Tongue (tissue), 2 donors: ENCODE results near the gene MEGF10. TPM values are rescaled to one million over a fixed set of nuclear protein-coding genes. Genes with fewer than 3 reads are reported as not detected.

Experiments
- DNase-seq: peaks from one replicate; pipeline ENCODE4 v3.0.0-alpha.2; 2015
- total RNA-seq: library from RNA; depleted of rRNA; stranded (reverse); fragments of >200 nt; gene quantifications from one replicate; pipeline ENCODE4 v1.2.3, GENCODE V29; 2014

The MEGF10 gene
- total RNA-seq, 1 donor from 2014 or later, result 59.6 TPM

DNA sequence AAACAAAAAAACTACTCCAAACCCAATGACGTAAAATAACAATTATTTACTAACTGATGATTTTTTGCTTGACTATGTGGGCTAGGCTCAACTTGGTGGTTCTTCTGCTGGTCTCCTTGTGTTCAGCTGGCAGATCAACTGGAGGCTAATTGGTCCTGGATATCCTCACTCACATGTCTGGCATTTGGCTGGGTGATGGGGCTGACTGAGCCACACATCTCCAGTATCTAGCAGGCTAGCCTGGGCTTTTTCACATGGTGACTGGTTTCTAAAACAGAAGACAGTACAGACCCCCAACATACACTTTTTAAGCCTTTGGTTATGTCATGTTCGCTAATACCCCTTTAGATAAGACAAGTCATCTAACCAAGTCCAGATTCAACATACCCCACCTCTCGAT is 122.1 kb downstream of the MEGF10 start:
- DNase-seq, result no peak

- no peak for DNase-seq
Measured at GRCh38 chr5:127415034-127415433, 124.4 kb downstream of the MEGF10 start.

DNA sequence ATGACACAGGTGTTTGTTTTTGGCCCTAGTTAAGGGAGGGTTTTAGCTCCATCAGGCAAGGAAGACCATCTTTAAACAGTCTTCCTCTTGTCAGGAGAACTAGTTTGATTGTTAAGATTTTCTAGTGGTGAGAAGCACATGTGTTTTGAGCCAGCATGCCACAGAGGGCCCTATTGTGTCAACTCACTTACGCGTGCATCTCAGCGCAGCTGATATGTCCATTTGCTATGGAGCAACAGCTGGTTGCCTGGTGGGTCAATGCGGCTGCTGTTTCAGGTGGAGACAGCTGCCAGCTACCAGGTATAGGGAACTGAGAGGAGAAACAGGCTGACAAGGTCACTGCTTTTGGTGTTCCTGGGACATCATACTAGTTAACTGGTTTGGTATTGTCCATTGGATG is 126.3 kb downstream of the MEGF10 start:
- peak; percentile 83 for DNase-seq

GRCh38 chr5:127417528-127417927 is 126.9 kb downstream of the MEGF10 start:
- peak; percentile 90 for DNase-seq

DNA sequence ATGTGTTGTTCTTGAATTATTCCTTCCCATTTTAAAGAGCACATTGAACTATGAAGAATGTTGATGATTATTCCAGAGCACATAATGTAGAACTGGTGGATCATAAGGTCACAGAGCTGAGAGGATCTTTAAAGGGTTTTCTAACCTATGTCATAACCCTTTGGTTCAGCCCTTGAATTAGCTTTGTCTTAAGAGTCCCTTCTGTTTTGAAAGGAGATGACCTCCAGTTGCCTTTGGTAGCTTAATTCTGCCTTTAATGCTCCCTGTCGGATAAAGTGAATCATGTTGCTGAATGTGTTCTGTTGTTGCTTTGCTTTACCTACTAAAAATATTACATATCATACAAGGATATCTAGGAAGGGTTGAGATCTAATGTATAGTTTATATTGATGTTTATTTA is 127.8 kb downstream of the MEGF10 start:
- DNase-seq, result no peak

DNA sequence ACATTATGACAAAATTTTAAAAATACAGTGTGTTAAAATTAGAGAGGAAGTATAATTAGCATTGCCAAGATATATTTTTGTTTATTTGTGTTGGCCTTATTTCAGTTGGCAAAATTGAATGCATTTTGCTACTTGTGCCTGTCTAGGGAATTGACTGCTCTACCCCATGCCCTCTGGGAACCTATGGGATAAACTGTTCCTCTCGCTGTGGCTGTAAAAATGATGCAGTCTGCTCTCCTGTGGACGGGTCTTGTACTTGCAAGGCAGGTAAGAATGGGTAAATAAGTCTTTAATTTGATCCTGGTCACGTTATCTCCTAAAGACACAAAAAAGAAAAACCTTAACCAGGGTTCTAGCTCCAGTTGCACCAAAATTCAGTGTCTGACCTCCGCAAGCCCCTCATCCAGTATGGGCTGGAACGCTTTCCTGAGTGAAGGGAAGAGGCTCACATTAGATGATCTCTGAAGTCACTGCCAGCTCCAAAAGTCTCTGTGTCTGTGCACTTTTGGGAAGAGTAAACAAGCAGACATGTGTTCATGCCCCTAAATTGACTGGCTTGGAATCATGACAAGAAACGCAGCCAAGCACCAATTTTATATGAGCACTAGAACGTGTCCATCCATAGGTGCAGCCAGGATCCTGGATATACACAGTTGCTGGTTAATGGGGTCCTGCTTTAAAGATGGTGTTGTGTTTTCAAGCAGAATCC is 128.5 kb downstream of the MEGF10 start:
- DNase-seq, result peak; percentile 53

DNA sequence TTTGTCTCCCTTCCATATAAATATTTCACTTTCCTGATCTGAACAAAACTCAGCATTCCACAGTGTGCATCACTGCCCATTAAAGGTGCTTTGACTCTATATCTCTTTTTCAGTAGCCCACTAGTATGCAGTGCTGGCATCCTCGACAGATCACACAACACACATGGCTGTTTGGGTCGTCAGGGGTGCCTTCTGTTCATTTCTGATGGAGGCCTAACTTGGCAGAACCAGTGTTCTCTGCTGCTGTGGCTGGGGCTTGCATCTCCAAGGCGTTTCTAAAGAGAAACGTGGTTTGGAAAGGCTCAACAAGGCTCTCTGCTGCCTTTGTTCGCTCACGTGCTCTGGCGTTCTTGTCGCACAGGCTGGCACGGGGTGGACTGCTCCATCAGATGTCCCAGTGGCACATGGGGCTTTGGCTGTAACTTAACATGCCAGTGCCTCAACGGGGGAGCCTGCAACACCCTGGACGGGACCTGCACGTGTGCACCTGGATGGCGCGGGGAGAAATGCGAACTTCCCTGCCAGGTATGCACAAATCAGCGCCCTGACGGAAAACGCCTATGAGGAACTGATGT is 129.2 kb downstream of the MEGF10 start:
- DNase-seq, result no peak

DNA sequence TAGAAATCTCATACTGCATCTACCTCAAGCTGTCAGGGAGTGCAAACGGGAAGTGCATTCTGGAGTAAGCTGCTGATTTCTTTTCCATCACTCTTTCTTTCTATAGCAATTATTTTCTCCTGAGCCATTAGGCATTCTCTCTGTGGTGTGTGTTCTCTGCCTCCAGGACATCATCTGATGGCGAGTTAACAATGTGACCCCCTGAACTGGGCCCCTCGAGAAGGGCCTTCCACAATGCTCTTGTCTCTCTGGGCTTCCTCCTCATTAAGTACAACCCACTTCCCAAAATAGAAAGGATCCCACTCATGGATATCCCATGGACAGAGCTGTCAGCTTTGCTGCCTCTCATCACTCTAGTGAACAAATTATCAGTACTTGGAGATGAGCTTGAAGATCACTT is 130.2 kb downstream of the MEGF10 start:
- no peak for DNase-seq

DNA sequence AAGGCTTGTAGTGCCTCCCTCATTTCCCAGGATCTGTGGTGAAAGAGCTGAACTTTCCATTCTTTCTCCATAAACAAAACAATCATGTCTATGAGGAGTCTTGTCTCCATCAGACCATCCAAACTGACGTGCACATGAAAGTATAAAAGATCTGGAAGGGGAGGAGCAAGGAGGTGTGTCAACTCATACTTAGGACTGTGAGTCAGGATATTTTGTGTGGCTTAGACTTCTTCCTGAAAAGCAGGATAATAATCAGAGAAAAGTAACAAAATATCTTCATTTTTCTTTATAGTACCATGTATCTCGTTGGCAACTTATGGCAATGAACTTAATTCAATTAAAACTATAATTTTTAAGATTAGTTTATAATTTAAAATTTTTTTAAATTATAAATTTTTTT is 130.9 kb downstream of the MEGF10 start:
- no peak for DNase-seq

GRCh38 chr5:127423173-127423798 is 132.7 kb downstream of the MEGF10 start:
- DNase-seq, result no peak

DNA sequence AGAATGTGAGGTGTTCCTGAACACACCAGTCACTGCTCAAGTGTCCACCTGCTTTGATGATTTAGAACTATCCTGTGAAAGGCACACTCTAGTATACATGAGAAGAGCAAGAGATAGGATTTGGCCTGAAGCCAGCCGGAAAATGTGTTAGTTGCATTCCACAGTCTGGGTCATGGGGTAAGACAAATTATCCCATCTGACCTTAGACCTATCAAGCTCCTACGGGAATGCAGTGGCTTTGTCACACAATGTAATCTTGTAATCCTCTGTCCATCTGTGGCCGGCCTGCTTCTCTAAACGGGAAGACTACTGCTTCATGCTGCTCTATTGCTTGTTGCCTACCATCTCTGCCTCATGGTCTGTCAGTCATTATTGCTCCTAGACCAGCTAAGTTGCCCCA is 134.4 kb downstream of the MEGF10 start:
- DNase-seq, result peak; percentile 71

DNA sequence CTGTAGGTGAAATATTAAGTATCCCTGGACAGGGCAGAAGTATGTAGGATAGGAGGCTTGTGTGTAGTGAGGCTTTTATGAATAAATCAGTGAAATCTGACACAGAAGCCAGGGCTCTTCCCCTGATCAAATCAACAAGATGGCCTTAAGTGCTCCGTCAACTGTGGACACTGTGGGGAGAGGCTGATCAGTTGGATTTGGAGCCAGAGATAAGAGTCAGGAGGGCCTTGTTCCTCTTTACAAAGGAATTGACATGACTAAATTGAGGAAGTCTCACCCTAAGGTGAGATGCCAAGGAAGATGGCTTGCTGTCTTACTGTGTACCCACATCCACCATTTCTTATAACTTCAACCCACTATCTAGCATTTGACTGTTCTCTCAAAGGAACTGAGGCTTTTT is 135.3 kb downstream of the MEGF10 start:
- no peak for DNase-seq

DNA sequence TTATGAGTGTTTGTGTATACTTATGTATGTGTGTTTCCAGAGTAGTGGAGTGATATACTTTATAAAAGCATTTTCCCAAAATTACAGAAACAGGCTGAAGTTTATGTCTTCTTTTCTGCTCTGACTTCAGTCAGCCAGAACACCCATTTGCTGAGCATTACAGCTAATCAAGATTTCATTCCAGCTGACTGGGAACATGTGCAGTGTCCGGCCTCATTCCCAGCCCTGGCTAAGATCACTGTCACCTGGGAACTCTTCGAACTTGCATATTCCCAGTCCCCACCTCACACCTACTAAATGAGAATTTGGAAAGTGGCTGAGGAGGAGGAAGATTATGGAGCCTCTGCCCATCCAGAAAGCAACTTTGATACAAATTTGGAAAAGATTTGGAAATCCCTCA is 136.1 kb downstream of the MEGF10 start:
- DNase-seq, result peak; percentile 64

DNA sequence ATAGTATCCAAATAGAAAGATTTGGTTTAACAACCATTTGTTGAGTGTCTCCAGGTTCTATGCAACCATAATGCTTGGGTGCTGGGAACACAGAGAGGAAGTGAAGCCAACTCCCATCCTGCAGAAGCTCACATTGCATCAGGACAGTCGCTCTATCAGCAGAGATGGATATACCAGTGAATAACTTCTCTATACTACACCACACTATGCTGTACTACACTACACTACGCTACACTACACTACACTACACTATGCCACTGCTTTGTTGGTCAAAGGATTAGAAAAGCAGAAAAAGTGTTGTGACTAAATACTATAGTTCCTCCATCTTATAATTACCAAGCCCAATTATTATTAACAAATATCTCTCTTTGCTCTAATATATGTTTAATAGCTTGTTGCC is 137.7 kb downstream of the MEGF10 start:
- no peak for DNase-seq

DNA sequence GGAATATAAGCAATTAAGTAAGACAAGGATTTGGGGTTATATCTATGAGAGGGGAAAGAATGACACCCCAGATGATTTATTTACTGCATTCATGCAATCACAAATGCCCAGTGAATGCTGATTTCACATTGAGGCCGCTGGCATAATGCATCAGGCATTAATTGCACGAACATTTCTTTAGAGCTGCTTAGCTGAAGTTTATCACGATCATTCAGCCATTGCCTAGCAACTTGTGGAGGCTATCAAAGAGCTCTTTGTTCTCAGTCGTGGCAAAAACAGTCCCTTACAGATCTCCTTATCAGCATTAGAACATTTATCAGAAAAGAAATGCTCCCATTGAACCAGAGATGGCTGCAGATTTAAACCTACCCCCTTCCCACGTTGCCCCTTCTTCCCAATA is 138.2 kb downstream of the MEGF10 start:
- peak; percentile 37 for DNase-seq

DNA sequence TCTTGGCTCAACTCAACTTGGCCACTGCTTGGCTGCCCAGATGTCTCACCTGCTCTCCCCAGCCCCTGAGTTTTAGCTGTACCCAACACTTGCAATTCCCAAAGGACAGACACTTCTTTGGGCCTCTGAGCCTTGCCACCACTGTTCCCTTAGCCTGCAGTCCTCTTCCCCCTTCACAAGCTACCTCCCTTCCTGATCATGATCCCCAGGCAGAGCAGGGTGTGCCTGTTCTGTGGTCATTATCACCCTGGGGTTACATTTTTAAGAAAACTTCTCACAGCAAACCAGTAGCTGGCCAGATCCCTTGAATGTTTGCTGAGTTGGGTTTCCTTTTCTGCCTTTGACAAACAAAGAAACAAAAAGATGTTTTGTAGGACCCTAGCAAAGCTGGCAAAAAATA is 139.3 kb downstream of the MEGF10 start:
- no peak for DNase-seq

GRCh38 chr5:127430627-127431026 is 140.0 kb downstream of the MEGF10 start:
- no peak for DNase-seq

GRCh38 chr5:127431977-127432585 is 141.5 kb downstream of the MEGF10 start:
- DNase-seq, result peak; percentile 27

DNA sequence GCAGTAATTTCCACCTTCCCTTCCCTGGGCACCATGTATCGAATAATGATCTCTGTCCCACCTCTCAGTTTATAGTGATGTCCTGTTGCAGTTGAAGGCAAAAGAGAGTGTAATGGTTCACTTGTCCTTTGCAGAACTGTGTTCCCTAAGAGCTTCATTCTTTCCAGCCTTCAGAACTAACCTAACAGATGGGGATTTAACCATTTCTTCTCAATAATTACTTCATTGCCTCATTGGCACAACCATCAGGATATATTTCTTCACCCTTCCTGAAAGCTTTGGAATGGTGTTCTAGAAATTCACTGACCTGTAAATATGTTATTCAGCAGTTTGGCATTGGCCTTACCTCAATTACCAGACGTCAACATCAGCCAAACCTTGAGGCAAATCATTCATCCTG is 142.9 kb downstream of the MEGF10 start:
- DNase-seq, result no peak

DNA sequence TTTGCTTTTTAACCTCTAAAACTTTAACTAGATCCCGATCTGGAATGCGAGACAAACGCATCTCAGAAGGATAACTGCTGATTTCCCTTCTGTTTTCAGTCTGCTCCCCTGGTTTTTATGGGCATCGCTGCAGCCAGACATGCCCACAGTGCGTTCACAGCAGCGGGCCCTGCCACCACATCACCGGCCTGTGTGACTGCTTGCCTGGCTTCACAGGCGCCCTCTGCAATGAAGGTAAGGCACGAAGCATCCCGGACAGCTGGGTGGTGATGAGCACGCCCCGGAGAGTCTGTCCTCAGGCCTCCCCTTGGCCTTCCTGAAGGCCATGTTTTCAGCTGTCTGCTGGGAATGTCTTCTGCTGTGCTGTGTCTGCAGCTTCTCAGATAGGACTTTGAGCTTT is 144.0 kb downstream of the MEGF10 start:
- no peak for DNase-seq

DNA sequence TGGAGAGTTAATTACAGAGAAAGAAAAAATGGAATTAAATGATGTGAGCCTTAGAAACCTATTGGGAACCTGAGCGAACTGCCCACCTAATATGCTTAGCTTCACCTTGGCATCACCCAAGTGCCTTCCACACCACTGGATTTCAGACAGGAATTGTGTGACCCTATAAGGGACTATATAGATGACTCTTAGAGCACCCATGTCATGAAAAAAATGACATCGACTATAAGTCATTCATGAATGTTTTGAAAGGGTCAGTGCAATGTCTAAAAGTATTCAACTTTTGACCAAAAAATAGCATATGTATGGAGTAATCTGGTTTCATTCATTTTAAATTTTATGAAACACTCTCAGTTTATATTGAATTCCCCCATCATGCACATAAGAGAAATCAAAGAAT is 145.2 kb downstream of the MEGF10 start:
- no peak for DNase-seq

DNA sequence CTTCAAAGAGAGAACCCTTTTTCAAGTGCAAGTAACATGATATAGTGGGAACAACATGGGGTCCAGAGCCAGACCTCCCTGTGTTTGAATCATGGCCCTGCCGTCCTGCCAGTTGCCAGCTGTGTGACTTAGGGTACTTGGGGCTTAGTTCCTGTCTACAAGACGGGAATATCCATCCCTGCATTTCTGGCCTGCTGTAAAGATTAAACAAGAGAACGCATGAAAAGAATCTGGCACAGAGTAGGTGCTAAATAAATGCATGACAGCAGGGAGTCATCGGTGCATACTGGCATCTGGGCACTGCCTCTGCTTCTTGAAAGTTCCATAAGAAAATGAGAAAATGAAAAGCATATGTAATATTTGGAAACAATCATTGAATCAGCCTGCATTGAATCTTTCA is 149.0 kb downstream of the MEGF10 start:
- DNase-seq, result peak; percentile 74

DNA sequence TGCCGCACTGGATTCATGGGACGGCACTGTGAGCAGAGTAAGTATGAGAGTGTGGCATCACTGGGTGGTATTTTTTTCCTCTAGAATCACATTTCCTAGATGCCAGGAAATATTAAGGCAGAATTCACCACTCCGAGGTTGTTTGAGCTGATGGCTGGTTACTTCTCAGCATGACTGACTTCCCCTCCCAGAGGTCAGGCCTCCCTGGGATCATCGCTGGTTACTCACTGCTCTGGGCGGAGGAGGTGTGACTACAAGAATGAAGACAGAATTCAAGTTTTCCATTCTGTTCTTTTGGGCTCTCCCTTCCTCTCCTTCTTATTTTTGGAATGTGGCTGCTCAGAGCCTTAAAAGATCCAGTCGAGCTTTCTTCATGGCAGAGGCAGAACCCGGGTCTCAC is 150.2 kb downstream of the MEGF10 start:
- no peak for DNase-seq
